Endothelial cell of umbilical vein (primary cell): ENCODE data around the gene PCF11. TPM values are rescaled to one million over a fixed set of nuclear protein-coding genes. Genes with fewer than 3 reads are reported as not detected.
A peak's percentile ranks its signal among the peaks of the same experiment; 100 is the strongest.

ENCODE experiments used
- BruUV-seq: library from RNA; stranded (reverse); fragments of 400-500 nt; replicated peaks from 2 replicates; lab custom pipeline; 2021; lab: Mats Ljungman, UMichigan
- CTCF ChIA-PET: fragments of 300-600, 350-600 bp; sonication (Branson Sonifier 250); formaldehyde crosslinking; loops from one replicate; lab custom pipeline; 2021; ENCODE audit warnings: antibody characterized with exemption, inconsistent platforms; lab: Charles Lee
- POLR2A ChIA-PET: fragments of 300-600, 350-600 bp; sonication (Branson Sonifier 250); formaldehyde crosslinking; loops from one replicate; lab custom pipeline; 2021; ENCODE audit warnings: antibody characterized with exemption, inconsistent platforms; lab: Charles Lee
- DNase-seq: peaks from one replicate; pipeline ENCODE4 v3.0.0-alpha.2; 2011; ENCODE audit warnings: low read depth, low spot score
- FAIRE-seq: peaks from 2 replicates; lab custom pipeline; 2011; peaks lifted over from hg19 to GRCh38; lab: Jason Lieb, UNC
- H2AFZ ChIP-seq: 2 replicates; pipeline ENCODE4 v1.6.0; 2012; ENCODE audit warnings: low read depth, low read length, control low read depth, inconsistent platforms
- H3K27ac ChIP-seq: 2 replicates; pipeline ENCODE4 v1.5.1; 2011; ENCODE audit warnings: low read depth, mild to moderate bottlenecking, control low read depth, low read length, moderate library complexity; ENCODE audit not compliant: insufficient read depth
- H3K27me3 ChIP-seq, 2 experiments: 2 replicates each; pipeline versions ENCODE4 v1.6.0 to v1.6.1; 2011; ENCODE audit warnings: low read length in 2 of 2, mixed read lengths in 1 of 2; ENCODE audit not compliant: control insufficient read depth in 2 of 2, insufficient read depth in 2 of 2
- H3K36me3 ChIP-seq, 2 experiments: 2 replicates in 1 of 2; 3 replicates in 1 of 2; pipeline ENCODE4 v1.5.1; 2011; ENCODE audit warnings: low read length in 2 of 2, mild to moderate bottlenecking in 1 of 2, moderate library complexity in 1 of 2; ENCODE audit not compliant: control insufficient read depth in 2 of 2, insufficient read depth in 2 of 2; ENCODE audit errors: extremely low read depth in 1 of 2
- H3K4me1 ChIP-seq: 3 replicates; pipeline ENCODE4 v1.5.1; 2011; ENCODE audit warnings: mild to moderate bottlenecking, low read length; ENCODE audit not compliant: control insufficient read depth, insufficient read depth; ENCODE audit errors: extremely low read depth
- H3K4me2 ChIP-seq: 2 replicates; pipeline ENCODE4 v1.6.1; 2011; ENCODE audit warnings: low read length, control low read depth, mixed read lengths; ENCODE audit not compliant: insufficient read depth
- H3K4me3 ChIP-seq, 3 experiments: fragments of 200-600 bp in 1 of 3; sonication (generic), shearing (Covaris generic) in 1 of 3; replicated peaks in 1 of 3; 2 replicates each; pipeline ENCODE4 v1.5.1; 2011 to 2016; ENCODE audit warnings: control low read depth in 3 of 3, low read length in 3 of 3, mild to moderate bottlenecking in 2 of 3, inconsistent platforms in 1 of 3, low read depth in 1 of 3, moderate library complexity in 1 of 3; ENCODE audit not compliant: insufficient read depth in 1 of 3
- H3K79me2 ChIP-seq: 2 replicates; pipeline ENCODE4 v1.6.0; 2012; ENCODE audit warnings: low read length, inconsistent platforms; ENCODE audit not compliant: control insufficient read depth, insufficient read depth
- H3K9ac ChIP-seq: replicated peaks from 2 replicates; pipeline ENCODE3; 2011; ENCODE audit warnings: low read length, control low read depth; ENCODE audit not compliant: insufficient read depth; ENCODE audit errors: extremely low read depth
- H3K9me1 ChIP-seq: replicated peaks from 3 replicates; pipeline ENCODE4 v1.6.0; 2011; ENCODE audit warnings: mild to moderate bottlenecking, low read length; ENCODE audit not compliant: control insufficient read depth, insufficient read depth; ENCODE audit errors: extremely low read depth
- H3K9me3 ChIP-seq: replicated peaks from 2 replicates; pipeline ENCODE4 v1.5.1; 2012; ENCODE audit warnings: low read length, inconsistent platforms; ENCODE audit not compliant: control insufficient read depth, insufficient read depth
- H4K20me1 ChIP-seq: replicated peaks from 2 replicates; pipeline ENCODE3; 2011; ENCODE audit warnings: mild to moderate bottlenecking, low read length; ENCODE audit not compliant: control insufficient read depth, insufficient read depth; ENCODE audit errors: extremely low read depth
- EZH2 ChIP-seq: IDR thresholded peaks from 2 replicates; pipeline ENCODE4 v1.6.1; 2012; ENCODE audit warnings: borderline replicate concordance, low read depth, mild to moderate bottlenecking, moderate library complexity, low read length, inconsistent platforms; ENCODE audit not compliant: severe bottlenecking
- FOS ChIP-seq: IDR thresholded peaks from 2 replicates; pipeline ENCODE4 v1.6.1; 2011; ENCODE audit warnings: mild to moderate bottlenecking, low read length, moderate library complexity, borderline replicate concordance; ENCODE audit not compliant: insufficient read depth
- GATA2 ChIP-seq: IDR thresholded peaks from 2 replicates; pipeline ENCODE4 v1.7.0; 2011; ENCODE audit warnings: low read depth, mild to moderate bottlenecking, moderate library complexity, mixed read lengths, low read length; ENCODE audit not compliant: insufficient read length, insufficient read depth
- JUN ChIP-seq: IDR thresholded peaks from 2 replicates; pipeline ENCODE4 v1.6.1; 2011; ENCODE audit warnings: borderline replicate concordance, low read depth; ENCODE audit not compliant: insufficient read length, insufficient read depth
- MAX ChIP-seq: IDR thresholded peaks from 2 replicates; pipeline ENCODE4 v1.6.1; 2011; ENCODE audit not compliant: insufficient read depth, insufficient read length
- POLR2A ChIP-seq: IDR thresholded peaks from 2 replicates; pipeline ENCODE4 v1.6.1; 2012; ENCODE audit warnings: low read depth, mild to moderate bottlenecking, control low read depth, low read length
- POLR2AphosphoS5 ChIP-seq: IDR thresholded peaks from 2 replicates; pipeline ENCODE4 v1.6.1; 2012; ENCODE audit warnings: low read depth, mild to moderate bottlenecking, control low read depth, low read length, moderate library complexity; ENCODE audit not compliant: insufficient read depth
- dilution Hi-C: fragments of 300-500 bp; cut with MboI; formaldehyde crosslinking; loops from one replicate; pipeline ENCODE4 v1.15.0; 2019; ENCODE audit warnings: low sequenced_read_pairs; ENCODE audit not compliant: extremely low pct_ligation_motif_present
- intact Hi-C: fragments of 100-400 bp; cut with micrococcal nuclease; formaldehyde crosslinking; loops from one replicate; pipeline ENCODE4 v1.10.0; 2022
- polyA plus RNA-seq, 4 experiments: library from polyadenylated mRNA; depleted of rRNA in 3 of 4; stranded (reverse) in 3 of 4; unstranded in 1 of 4; fragments of >200 nt; gene quantifications; 2 replicates each; pipeline versions ENCODE4 v1.2.1 to v1.2.3, GENCODE V29; 2011 to 2012; ENCODE audit warnings: missing spikeins in 1 of 4
- total RNA-seq: library from RNA; stranded (reverse); gene quantifications from 2 replicates; pipeline ENCODE4 v1.2.3, GENCODE V29; 2021

PCF11 gene
- total and polyA plus RNA-seq, 2 donors (not counting 3 experiments of a cell fraction or from before 2014, with no cell fraction given) = 38.0 to 51.2 TPM

DNA sequence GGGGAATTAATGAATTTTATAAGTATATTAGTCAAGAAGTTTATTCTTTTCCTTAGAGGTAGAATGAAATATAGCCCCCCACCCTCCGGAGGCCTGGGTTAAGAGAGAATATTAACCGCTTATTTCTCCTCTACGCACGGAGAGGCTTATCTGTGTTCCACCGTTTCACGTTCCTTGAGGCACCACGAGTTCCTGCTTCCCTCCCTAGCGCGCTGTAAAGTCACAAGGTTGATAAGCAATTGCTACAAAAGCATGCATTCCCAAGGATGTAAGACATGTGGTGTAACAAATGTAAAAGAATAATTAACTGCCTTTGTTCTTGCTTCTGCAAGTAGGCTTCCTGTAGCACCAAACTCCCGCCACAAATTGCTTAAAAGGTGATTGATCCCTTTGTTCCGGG lies 35.1 kb downstream of the PCF11 start:
- intact Hi-C loops (loop anchor here (2.0 to 5.0 kb wide), 2 partner anchors 21 to 630 kb away; no protein-coding TSS in a partner anchor), dilution Hi-C loops (no loop called here)
- H3K27ac ChIP-seq = peak overlapping the region; percentile 72
- no peaks in the 10 kb centered on the region for H3K36me3 ChIP-seq
- no peaks in the 10 kb centered on the region for H3K9me3 ChIP-seq
- no peaks in the 10 kb centered on the region for H4K20me1 ChIP-seq
- no peaks in the 10 kb centered on the region for H3K27me3 ChIP-seq
- DNase-seq = no peak
- no peak for TF ChIP-seq FOS
- no peak for TF ChIP-seq POLR2A
- no peak for TF ChIP-seq POLR2AphosphoS5
- TF ChIP-seq MAX = no peak
- H3K4me3 ChIP-seq = peak overlapping the region in 1 of 3 experiments; percentile 83
- FAIRE-seq = no peak
- ChIA-PET POLR2A (no interaction called here), CTCF (no interaction called here)
- peak overlapping the region; percentile 83 for H3K9ac ChIP-seq
- H3K4me2 ChIP-seq = peak overlapping the region; percentile 86
- H3K4me1 ChIP-seq = peaks cover 17% of the 10 kb centered on the region
- H3K79me2 ChIP-seq = peaks cover 17% of the 10 kb centered on the region
- no peaks in the 10 kb centered on the region for H3K9me1 ChIP-seq
- no TSS peak for BruUV-seq
- no peak overlapping the region for H2AFZ ChIP-seq

GRCh38 chr11:83192606-83193245 lies 35.8 kb downstream of the PCF11 start:
- Histone ChIP-seq H3K79me2 (peaks cover 17% of the 10 kb centered on the region), H3K4me1 (peaks cover 17% of the 10 kb centered on the region), H3K9me3 (no peaks in the 10 kb centered on the region), H2AFZ (peak overlapping the region; percentile 32), H3K9me1 (no peaks in the 10 kb centered on the region), H3K27me3 (no peaks in the 10 kb centered on the region), H4K20me1 (no peaks in the 10 kb centered on the region), H3K27ac (peak overlapping the region; percentile 72), H3K9ac (peak overlapping the region; percentile 83), H3K36me3 (no peaks in the 10 kb centered on the region), H3K4me2 (peak overlapping the region; percentile 86), H3K4me3 (peak overlapping the region; percentile 31 to 87 (median 83))
- DNase-seq = no peak
- no TSS peak for BruUV-seq
- FAIRE-seq = no peak
- ChIA-PET CTCF (interaction anchor here (0.9 to 1.8 kb wide), 2 partner anchors 36 to 141 kb away, joined by 3 to 6 read pairs; partner anchors contain the start of gene PCF11), POLR2A (interaction anchor here (0.6 to 1.6 kb wide), 2 partner anchors 36 to 282 kb away, joined by 4 to 6 read pairs; partner anchors contain the start of gene PCF11)
- dilution Hi-C loops (no loop called here), intact Hi-C loops (loop anchor here (1.0 to 5.0 kb wide), 4 partner anchors 22 to 630 kb away; partner anchors contain the start of gene DDIAS)
- TF ChIP-seq MAX = no peak
- TF ChIP-seq JUN = no peak
- TF ChIP-seq POLR2AphosphoS5 = no peak
- TF ChIP-seq GATA2 = no peak
- no peak for TF ChIP-seq EZH2
